HT-29 (cell line): Measurements from ENCODE around the gene LTB. TPM values are rescaled to one million over a fixed set of nuclear protein-coding genes. Genes with fewer than 3 reads are reported as not detected.
A peak's percentile ranks its signal among the peaks of the same experiment; 100 is the strongest.

Experiments
- DNase-seq: peaks from one replicate; pipeline ENCODE4 v3.0.0-alpha.2; 2015; ENCODE audit warnings: low spot score
- total RNA-seq: library from RNA; depleted of rRNA; stranded (reverse); fragments of >200 nt; shearing (Covaris generic); gene quantifications from 2 replicates; pipeline ENCODE4 v1.2.3, GENCODE V29; 2014; rRNA removed

LTB gene, protein sequence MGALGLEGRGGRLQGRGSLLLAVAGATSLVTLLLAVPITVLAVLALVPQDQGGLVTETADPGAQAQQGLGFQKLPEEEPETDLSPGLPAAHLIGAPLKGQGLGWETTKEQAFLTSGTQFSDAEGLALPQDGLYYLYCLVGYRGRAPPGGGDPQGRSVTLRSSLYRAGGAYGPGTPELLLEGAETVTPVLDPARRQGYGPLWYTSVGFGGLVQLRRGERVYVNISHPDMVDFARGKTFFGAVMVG
- 0.13 TPM in 1 of 2 replicates, not detected in the other for total RNA-seq

DNA sequence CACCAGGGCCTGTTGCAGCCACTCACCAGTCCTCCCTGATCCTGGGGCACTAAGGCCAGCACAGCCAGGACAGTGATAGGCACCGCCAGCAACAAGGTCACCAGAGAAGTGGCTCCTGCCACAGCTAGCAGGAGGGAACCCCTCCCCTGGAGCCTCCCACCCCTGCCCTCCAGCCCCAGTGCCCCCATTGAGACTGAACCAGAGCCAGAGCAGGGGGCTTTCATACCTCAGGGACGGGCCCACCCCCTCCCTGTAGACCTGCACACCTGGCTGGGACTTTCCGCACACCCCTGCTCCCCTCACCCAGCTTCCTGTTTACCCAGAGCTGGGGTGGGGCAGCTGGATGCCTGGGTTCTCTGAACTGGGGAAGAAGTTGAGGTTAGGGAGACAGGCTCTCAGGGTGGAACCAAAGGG is at the start of gene LTB:
Gene LTB, minus strand, starts transcription at position 195 of the 414 bp plus-strand sequence. Its CDS starts 7 bp downstream, at position 188.
- no peak for DNase-seq

DNA sequence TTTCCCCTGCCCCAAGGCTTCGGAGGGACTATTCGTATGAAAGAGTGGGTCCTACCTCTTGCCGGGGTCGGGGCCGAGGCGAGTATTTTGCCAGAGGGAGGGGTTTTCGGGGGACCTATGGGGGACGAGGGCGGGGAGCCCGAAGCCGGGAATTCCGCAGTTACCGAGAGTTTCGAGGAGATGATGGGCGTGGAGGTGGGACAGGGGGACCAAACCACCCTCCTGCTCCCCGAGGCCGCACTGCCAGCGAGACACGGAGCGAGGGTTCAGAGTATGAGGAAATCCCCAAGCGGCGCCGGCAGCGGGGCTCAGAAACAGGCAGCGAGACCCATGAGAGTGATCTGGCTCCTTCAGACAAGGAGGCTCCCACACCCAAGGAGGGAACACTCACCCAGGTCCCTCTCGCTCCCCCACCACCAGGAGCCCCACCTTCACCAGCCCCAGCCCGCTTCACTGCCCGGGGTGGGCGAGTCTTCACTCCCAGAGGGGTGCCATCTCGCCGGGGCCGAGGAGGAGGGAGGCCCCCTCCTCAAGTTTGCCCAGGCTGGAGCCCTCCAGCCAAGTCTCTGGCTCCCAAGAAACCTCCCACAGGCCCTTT is 49.6 kb upstream of the LTB start:
- DNase-seq = no peak

DNA sequence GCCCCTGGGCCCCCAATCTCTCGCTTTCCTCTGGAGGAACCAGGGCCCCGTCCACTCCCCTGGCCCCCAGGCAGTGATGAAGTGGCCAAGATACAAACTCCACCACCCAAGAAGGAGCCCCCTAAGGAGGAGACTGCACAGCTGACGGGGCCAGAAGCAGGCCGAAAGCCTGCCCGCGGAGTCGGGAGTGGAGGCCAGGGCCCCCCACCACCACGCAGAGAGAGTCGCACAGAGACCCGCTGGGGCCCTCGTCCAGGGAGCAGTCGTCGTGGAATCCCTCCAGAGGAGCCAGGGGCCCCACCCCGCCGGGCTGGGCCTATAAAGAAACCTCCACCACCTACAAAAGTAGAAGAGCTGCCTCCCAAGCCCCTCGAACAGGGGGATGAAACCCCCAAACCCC is 49.0 kb upstream of the LTB start:
- no peak for DNase-seq

DNA sequence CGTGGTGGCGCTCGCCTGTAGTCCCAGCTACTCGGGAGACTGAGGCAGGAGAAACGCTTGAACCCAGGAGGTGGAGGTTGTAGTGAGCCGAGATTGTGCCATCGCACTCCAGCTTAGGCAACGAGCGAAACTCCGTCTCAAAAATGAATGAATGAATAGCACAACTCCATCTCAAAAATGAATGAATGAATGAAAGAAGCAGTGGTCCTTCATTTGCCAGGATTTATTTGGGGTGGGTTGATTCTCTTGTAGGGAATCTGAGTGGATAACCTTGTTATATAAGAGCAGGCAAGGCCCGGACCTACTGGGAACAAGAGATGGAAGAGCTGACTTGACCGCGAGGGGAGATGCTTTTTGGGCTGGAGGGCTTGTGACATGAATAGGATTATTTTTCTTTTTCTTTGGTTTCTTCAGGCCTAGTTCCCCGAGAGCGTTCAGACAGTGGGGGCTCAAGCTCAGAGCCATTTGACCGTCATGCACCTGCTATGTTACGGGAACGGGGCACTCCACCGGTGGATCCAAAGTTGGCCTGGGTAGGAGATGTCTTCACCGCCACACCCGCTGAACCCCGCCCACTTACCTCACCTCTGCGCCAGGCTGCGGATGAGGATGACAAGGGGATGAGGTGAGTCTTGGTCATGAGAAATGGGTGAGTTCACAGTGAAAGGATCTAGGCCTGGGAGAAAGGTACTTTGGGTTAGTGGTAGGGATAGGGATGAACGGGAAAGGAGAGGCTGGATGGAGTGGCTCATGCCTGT is 48.1 kb upstream of the LTB start:
- DNase-seq = no peak

DNA sequence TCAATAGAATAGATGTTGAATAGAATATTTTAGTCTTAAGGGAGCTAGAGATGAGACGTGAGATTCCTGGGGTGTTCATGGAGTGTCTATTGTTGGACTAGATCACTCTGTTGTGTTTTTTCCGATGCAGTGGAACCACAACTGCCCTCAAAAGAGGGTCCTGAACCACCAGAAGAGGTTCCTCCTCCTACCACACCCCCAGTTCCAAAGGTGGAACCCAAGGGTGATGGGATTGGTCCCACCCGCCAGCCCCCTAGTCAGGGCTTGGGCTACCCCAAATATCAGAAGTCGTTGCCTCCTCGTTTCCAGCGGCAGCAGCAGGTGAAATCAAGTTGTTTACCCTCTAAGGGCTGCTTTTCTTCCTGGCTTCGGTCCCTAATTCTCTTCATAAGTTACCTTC is 46.8 kb upstream of the LTB start:
- no peak for DNase-seq

DNA sequence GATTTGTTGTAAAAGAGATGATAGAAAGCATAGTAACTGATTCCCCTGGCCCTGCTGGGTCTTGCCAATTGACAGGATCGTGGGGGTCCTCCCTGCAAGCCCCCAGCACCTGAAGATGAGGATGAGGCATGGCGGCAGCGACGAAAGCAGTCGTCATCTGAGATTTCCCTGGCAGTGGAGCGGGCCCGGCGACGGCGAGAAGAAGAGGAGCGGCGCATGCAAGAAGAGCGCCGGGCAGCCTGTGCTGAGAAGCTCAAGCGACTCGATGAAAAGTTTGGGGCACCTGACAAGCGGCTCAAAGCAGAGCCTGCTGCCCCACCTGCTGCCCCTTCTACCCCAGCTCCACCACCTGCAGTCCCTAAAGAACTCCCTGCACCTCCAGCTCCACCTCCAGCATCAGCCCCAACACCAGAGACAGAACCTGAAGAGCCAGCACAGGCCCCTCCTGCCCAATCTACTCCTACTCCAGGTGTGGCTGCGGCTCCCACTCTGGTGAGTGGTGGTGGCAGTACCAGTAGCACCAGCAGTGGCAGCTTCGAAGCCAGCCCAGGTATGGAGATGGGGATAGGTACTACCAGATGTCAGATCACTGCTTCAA is 45.6 kb upstream of the LTB start:
- no peak for DNase-seq

DNA sequence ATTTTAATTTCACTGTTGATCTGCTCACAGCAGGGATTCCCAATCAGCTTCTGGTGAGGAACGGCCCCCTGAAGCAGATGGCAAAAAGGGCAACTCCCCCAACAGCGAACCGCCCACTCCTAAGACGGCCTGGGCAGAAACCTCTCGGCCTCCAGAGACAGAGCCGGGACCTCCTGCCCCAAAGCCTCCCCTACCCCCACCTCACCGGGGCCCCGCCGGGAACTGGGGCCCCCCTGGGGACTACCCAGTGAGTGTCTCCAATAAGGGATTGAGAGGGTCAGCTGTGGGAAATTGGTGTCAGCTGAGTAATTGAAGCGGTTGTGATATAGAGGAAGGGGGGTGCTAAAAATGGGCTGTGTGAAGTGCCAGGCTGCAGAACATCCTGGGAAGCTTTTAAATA is 44.7 kb upstream of the LTB start:
- DNase-seq = no peak

DNA sequence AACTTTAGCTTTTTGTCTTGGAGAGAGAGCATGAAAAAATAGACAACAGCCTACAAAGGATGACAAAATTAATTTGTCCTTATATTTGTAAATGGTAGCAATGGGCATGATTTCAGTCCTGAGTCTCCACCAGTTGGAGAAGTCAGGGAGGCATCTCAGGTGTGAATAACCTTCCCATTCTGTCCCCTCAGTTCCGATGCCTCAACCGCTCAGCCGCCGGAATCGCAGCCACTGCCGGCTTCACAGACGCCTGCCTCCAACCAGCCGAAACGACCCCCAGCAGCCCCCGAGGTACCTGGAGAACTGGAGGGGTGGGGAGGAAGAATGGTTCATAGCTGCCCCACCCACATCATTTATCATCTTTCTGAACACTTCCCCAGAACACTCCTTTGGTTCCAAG is 41.8 kb upstream of the LTB start:
- DNase-seq = no peak

DNA sequence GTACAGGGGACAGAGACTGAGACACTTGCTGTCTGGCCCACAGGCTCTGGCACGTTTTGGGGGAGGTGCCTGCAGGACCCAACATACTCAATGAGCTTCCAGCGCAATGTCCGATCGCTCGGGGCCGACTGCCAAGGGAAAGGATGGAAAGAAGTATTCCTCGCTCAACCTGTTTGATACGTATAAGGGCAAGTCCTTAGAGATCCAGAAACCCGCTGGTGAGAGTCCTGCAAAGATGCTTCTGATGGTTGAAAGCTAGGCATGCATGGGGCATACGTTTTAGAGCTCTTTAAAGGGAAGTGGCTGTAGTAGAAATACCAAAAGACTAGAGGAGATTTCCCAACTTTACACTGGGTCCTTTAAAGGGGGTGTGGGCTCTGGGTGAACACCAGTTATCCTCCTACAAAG is 40.5 kb upstream of the LTB start:
- no peak for DNase-seq

DNA sequence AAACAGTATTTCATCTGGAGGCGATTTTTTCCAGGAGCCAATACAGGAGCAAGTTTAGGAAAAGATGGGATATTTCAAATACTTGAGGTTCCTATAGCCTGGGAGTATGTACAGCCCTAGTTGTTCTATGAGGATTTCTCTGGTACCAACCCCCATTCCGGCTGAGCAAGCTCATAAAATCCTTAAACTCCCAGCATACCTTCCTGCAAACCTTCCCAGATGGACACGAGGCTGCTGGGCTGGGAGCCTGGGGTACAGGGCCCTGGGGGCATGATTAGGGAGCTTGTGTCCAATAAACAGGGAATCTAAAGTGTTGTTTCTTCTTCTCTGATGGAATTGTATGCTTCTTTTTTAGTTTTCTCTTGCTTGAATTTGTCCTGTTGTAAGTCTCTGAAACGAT is 39.8 kb upstream of the LTB start:
- DNase-seq = peak; percentile 44

DNA sequence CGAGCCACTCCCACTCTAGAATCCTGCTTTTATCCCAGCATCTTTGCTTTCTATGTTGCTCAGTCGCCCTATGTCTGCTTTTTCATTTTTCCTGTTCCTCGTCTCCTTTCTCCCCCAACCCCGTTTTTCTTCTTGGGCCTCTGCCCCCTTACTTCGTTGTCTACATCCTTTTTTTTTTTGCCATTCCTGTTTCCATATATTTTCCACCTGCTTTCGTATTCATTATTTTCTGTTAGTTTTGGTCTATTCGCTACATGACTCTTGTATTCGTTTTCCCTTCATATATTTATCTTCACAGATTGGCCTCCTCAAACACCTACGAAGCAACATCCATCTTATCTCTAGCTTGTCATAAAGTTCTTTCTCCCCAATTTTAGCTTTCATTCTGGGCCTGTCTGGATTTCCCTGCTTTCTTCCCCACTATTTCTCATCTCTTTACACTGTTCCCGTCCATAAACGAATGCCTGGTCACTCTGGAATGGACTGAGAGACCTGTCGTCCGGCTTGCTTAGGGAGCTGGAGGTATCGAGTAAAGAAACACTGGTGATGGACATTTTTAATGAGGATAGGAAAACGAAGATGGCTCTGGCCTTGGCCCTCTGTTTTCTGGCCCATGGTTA is 39.2 kb upstream of the LTB start:
- DNase-seq = peak; percentile 22

DNA sequence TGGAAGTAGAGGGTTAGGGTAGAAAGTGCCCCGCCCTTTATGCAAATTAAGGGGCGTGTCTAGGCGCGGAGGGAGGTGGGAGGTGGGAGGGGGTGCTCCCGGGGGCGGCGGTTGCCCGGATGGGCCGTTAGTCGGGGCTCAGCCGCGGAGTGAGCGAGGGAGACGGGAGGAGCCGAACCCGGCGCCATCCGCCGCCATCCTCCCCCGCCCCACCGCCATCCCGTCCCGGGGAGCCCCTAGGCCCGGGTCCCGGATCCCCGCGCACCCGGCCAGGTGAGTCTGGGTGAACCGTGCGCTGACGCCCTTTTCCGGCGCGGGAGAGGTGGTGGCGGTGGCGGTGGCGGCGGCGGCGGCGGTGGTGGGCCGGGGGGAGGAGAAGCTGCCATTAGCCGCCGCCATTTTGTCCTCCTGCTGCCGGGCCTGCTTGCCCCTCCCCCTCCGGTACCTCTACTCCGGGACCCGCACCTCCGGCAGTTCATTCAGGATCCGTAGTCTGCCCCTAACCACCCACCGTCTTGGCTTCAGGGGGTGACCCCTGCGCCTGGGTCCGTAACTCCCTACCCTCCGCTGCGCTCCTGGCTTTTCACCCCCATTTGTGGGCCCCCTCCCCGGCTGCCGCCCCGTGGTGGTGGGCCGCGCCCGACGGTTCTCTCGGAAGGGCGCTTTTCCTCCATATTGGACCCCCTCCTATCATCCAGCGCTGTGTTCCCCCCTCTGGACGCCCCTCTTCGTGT is 38.5 kb upstream of the LTB start, which contains the start of gene PRRC2A:
Gene PRRC2A, plus strand, starts transcription at position 130 of the 734 bp plus-strand sequence. CDS start 2,075 bp downstream, outside the sequence.
- DNase-seq = no peak

DNA sequence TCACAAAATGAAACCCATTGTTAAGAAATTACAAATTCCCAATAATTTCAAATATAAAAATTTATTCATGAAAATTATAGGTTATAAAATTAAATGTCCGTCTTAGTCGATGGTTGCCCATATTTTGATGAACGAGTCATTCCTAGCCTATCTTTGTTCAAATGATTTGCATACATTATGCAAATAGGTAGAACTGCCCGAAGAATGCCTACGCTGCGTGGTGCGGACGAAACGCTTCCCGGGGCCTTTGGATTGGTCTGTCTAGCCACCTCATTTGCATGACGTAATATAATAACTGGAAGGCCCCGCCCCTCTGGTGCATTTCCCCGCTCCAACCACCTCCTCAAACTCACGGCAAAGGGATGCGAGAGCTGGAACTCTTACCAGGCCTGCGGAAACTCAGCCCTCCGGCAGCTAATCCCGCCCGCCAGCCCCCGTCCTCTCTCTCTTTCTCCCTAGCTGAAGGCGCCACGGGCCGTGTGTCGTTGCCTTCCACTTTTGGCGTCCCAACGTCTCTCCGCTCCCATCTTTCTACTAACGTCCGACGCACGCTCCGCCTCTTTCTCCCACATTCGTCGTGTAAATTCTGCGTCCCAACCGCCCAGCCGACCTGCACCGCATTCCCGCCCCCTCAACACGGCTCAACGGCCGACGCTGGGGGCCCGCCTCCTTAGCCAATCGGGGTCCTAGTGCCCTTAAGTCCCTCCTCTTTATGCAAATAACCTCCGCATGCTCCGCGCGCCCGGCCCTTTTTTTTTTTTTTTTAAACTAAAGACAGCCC is 37.8 kb upstream of the LTB start:
- DNase-seq = peak; percentile 98

DNA sequence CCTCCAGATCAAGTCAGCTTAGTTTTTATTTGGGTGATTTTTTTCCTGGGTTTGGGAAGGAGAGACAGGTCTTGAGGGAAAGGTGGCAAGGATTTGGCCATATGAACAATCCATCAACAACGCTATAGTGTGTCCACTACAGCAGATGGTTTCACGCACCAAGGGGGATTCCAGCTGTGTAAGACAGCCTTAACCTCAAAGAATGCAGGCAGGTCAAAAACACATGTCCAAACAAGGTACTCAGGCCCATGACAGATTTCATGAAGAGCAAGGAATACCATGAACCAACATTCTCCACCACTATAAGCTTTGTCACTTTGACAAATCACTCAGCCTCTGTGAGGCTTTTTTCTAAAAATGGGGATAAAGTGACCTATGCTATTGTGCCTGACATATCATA is 34.8 kb upstream of the LTB start:
- DNase-seq = no peak

DNA sequence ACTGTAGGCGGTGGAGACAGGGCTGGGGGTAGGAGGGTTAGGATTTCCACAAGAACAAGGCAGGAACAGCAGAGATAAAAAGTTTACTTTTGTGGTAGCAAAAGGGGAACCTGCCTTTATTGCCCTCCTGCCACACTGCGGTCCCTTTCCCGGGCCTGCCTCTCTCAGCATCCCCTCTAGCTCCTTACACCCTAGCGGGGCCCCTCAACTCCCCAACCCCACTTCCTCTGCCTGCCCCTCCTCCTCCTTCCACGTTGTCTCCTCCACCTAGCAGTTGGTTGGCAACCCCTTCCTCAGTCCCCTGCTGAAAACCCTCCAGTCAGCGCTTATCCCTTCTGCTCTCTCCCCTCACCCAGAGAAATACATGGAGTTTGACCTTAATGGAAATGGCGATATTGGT is 33.5 kb upstream of the LTB start:
- DNase-seq = no peak

DNA sequence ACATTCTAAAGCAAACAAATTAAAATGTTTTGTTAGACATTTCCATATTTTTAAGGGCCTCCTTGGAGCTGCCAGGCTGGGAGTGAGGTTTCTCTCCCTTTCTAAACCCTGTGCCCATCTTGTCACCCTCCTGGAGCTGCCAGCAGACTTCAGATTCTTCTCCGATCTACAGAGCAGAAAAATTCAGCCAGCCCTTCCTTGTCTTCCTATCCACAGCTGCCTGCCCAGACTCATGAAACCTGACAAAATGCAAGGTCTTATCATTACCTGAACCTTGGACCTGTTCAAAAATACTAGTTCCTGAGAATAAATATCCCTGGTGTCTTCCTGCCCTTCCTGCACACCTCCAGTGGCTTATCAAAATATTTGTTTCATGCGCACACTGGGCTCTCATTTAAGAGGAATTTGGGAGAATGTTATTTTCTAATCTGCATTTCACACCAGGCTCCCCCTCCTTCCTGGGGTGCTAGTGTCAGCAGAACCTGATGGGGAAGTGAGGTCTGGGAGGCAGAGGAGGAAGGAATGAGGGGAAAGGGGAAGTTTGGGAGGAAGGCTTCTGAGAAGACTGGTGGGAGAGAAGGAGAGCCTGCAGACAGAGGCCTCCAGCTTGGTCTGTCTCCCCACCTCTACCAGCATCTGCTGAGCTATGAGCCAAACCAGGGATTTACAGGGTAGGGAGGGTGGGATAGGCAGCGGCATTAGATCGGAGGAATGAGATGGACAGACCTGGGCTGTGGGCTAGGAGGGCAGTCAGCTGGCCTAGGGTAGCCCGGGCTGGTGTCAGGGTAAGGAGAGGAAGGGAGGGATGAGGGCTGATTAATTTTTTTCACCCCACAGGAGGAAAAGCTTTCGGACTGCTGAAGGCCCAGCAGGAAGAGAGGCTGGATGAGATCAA is 32.7 kb upstream of the LTB start, which contains the start of gene AIF1:
Gene AIF1, plus strand, starts transcription at position 551 of the 895 bp plus-strand sequence. Its CDS starts 96 bp downstream, at position 647.
- DNase-seq = no peak

DNA sequence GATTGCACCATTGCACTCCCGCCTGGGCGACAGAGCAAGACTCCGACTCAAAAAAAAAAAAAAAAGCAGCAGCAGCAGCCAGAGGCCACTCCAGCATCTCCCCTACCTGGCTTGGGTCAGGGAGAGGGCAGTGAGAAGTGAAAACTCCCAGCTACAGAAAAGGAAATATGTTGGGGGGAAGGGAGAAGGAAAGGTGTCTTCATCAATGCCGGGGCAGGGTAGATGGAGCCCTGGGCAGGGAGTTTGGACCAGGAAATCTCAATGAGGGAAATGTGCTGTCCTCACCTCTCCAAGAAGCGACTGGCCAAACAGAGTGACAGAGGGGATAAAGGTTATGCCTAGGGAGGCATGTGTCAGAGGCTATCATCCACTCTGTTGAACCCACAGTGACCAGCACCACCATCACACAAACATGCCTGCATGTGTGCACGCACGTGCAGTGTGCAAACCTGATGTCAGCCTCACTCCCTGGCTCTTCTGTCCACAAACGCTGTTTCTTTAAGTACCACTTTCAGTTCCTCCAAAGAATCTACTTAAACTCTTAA is 31.9 kb upstream of the LTB start:
- DNase-seq = no peak

DNA sequence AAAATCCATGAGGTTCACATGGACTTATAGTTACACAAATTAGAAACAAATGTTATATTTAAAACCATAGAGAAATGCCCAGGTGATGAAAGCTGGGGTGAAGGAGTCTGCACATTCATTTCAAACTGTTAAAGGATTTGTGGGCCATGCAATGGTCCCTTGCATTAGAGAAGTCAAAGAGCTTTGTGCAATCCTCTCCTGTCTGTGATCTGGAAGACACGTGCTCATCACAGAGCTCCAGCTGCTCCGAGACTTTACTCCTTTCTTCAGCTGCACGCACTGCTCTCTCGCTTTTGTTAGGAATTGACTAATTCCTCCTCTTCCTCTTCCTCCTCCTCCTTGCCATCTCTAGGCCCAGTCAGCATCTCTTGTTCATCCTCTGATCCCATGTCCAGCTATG is 28.7 kb upstream of the LTB start:
- no peak for DNase-seq
